ENCODE data around the gene PLCL2. TPM values are rescaled to one million over a fixed set of nuclear protein-coding genes. Genes with fewer than 3 reads are reported as not detected.

Gene PLCL2
- total and polyA plus RNA-seq, 2 donors (not counting 3 experiments of a cell fraction or from before 2014, with no cell fraction given) = 2.3 to 10.7 TPM

GRCh38 chr3:16937326-16937845 lies 52.6 kb downstream of the PLCL2 start:
- Histone ChIP-seq H3K36me3 (ENCODE audit: control insufficient read depth in 2 of 2, extremely low read depth in 1 of 2, insufficient read depth in 2 of 2, low read length in 2 of 2) (no peaks in the 10 kb centered on the region), H3K27me3 (ENCODE audit: control insufficient read depth in 2 of 2, insufficient read depth in 2 of 2, low read length in 2 of 2) (no peaks in the 10 kb centered on the region), H3K9me1 (replicated peaks; ENCODE audit: control insufficient read depth, extremely low read depth, insufficient read depth, low read length) (no peaks in the 10 kb centered on the region), H2AFZ (ENCODE audit: low read depth, low read length) (no peak overlapping the region), H3K4me2 (ENCODE audit: insufficient read depth, low read length) (no peak overlapping the region), H3K9me3 (replicated peaks; ENCODE audit: control insufficient read depth, insufficient read depth, low read length) (no peaks in the 10 kb centered on the region), H3K27ac (ENCODE audit: insufficient read depth, low read depth, low read length) (no peak overlapping the region), H4K20me1 (replicated peaks; ENCODE audit: control insufficient read depth, extremely low read depth, insufficient read depth, low read length) (no peaks in the 10 kb centered on the region), H3K4me3 (replicated peaks in 1 of 3; ENCODE audit: insufficient read depth in 1 of 3, low read depth in 1 of 3, low read length in 3 of 3) (no peak overlapping the region), H3K79me2 (ENCODE audit: control insufficient read depth, insufficient read depth, low read length) (no peaks in the 10 kb centered on the region), H3K4me1 (ENCODE audit: control insufficient read depth, extremely low read depth, insufficient read depth, low read length) (no peaks in the 10 kb centered on the region), H3K9ac (replicated peaks; ENCODE audit: extremely low read depth, insufficient read depth, low read length) (no peak overlapping the region)
- DNase-seq (ENCODE audit: low read depth, low spot score) (no peak), FAIRE-seq (no peak)
- ChIA-PET POLR2A (no interaction called here), CTCF (no interaction called here)
- no TSS peak for BruUV-seq (replicated peaks)
- no peak for TF ChIP-seq GATA2 (IDR thresholded peaks at IDR 0.05; ENCODE audit: insufficient read depth, insufficient read length, low read depth, low read length)
- no peak for TF ChIP-seq POLR2AphosphoS5 (IDR thresholded peaks at IDR 0.05; ENCODE audit: insufficient read depth, low read depth, low read length)
- intact Hi-C loops (cut with micrococcal nuclease) = no loop called here
- dilution Hi-C loops (cut with MboI; ENCODE audit: extremely low pct_ligation_motif_present, low sequenced_read_pairs) = no loop called here

GRCh38 chr3:16940769-16941700 lies 56.3 kb downstream of the PLCL2 start:
- intact Hi-C loops (cut with micrococcal nuclease) = loop anchor here (10.0 kb wide), 1 partner anchor 294 kb away; no protein-coding TSS in a partner anchor

More at GRCh38 chr3:16940769-16941700, 56.3 kb downstream of the PLCL2 start:
- dilution Hi-C loops (cut with MboI; ENCODE audit: extremely low pct_ligation_motif_present, low sequenced_read_pairs) = no loop called here
- no peak overlapping the region for H3K4me3 ChIP-seq (replicated peaks in 1 of 3; ENCODE audit: insufficient read depth in 1 of 3, low read depth in 1 of 3, low read length in 3 of 3)
- H3K27me3 ChIP-seq (ENCODE audit: control insufficient read depth in 2 of 2, insufficient read depth in 2 of 2, low read length in 2 of 2) = no peaks in the 10 kb centered on the region
- no peaks in the 10 kb centered on the region for H3K9me1 ChIP-seq (replicated peaks; ENCODE audit: control insufficient read depth, extremely low read depth, insufficient read depth, low read length)
- FAIRE-seq = no peak
- H3K4me1 ChIP-seq (ENCODE audit: control insufficient read depth, extremely low read depth, insufficient read depth, low read length) = no peaks in the 10 kb centered on the region
- BruUV-seq (replicated peaks) = no TSS peak
- ChIA-PET CTCF (no interaction called here), POLR2A (no interaction called here)
- no peak for DNase-seq (ENCODE audit: low read depth, low spot score)
- no peaks in the 10 kb centered on the region for H3K9me3 ChIP-seq (replicated peaks; ENCODE audit: control insufficient read depth, insufficient read depth, low read length)
- peaks cover 1% of the 10 kb centered on the region for H4K20me1 ChIP-seq (replicated peaks; ENCODE audit: control insufficient read depth, extremely low read depth, insufficient read depth, low read length)
- H3K4me2 ChIP-seq (ENCODE audit: insufficient read depth, low read length) = no peak overlapping the region
- H3K79me2 ChIP-seq (ENCODE audit: control insufficient read depth, insufficient read depth, low read length) = no peaks in the 10 kb centered on the region
- TF ChIP-seq POLR2A (IDR thresholded peaks at IDR 0.05; ENCODE audit: low read depth, low read length) (no peak), EZH2 (IDR thresholded peaks at IDR 0.05; ENCODE audit: borderline replicate concordance, low read depth, low read length, severe bottlenecking) (no peak), CTCF (IDR thresholded peaks at IDR 0.05; ENCODE audit: extremely low read depth in 1 of 2, insufficient read depth in 1 of 2, low read depth in 1 of 2, low read length in 2 of 2) (no peak), JUN (IDR thresholded peaks at IDR 0.05; ENCODE audit: borderline replicate concordance, insufficient read depth, insufficient read length, low read depth) (no peak), FOS (IDR thresholded peaks at IDR 0.05; ENCODE audit: borderline replicate concordance, insufficient read depth, low read length) (no peak), MYC (IDR thresholded peaks at IDR 0.05; ENCODE audit: low read depth, low read length) (no peak), MAX (IDR thresholded peaks at IDR 0.05; ENCODE audit: insufficient read depth, insufficient read length) (no peak), POLR2AphosphoS5 (IDR thresholded peaks at IDR 0.05; ENCODE audit: insufficient read depth, low read depth, low read length) (no peak), GATA2 (IDR thresholded peaks at IDR 0.05; ENCODE audit: insufficient read depth, insufficient read length, low read depth, low read length) (no peak)
- no peaks in the 10 kb centered on the region for H3K36me3 ChIP-seq (ENCODE audit: control insufficient read depth in 2 of 2, extremely low read depth in 1 of 2, insufficient read depth in 2 of 2, low read length in 2 of 2)
- no peak overlapping the region for H3K9ac ChIP-seq (replicated peaks; ENCODE audit: extremely low read depth, insufficient read depth, low read length)
- no peak overlapping the region for H2AFZ ChIP-seq (ENCODE audit: low read depth, low read length)
- H3K27ac ChIP-seq (ENCODE audit: insufficient read depth, low read depth, low read length) = no peak overlapping the region
